ENCODE measurements around the gene NLRP3. TPM values are rescaled to one million over a fixed set of nuclear protein-coding genes. Genes with fewer than 3 reads are reported as not detected.
A peak's percentile ranks its signal among the peaks of the same experiment; 100 is the strongest.

The NLRP3 gene
- total and polyA plus RNA-seq, 10 of the 15 experiments (the other 5 are each of a cell fraction or from before 2014, with no cell fraction given): 1.8 to 10.4 (median 5.0) TPM

DNA sequence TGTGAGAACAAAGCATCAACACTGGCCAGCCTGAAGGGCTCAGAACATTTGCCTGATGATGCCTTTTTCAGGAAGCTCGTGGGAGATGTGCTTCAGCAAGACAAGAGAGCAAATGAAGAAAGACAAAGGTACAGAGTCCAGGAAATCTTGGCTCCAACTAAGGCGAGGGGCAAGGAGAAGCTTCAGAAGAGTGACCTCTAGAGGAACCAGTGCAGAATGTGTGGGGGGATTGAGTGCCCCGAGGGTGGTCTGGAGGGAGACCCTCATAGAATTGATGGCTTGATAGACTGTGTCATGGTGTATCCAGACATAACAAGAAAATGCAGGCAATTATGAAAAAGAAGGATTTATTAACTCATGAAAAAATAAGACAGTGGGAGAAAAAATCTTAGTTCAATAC is 15.3 kb upstream of the NLRP3 start (continued):
- TF ChIP-seq RB1 (IDR thresholded peaks at IDR 0.05; ENCODE audit: borderline replicate concordance): no peak
- TF ChIP-seq SMAD1 (IDR thresholded peaks at IDR 0.05; ENCODE audit: low read depth, partially characterized antibody): no peak
- TF ChIP-seq EGR1 (IDR thresholded peaks at IDR 0.05; ENCODE audit: borderline replicate concordance in 1 of 2, low read depth in 2 of 2, low read length in 2 of 2): no peak
- TF ChIP-seq NFXL1 (IDR thresholded peaks at IDR 0.05; ENCODE audit: borderline replicate concordance): no peak
- TF ChIP-seq BRCA1 (IDR thresholded peaks at IDR 0.05; ENCODE audit: low read depth, low read length): no peak
- TF ChIP-seq CHD4 (IDR thresholded peaks at IDR 0.05): no peak
- TF ChIP-seq, protein P1, sequence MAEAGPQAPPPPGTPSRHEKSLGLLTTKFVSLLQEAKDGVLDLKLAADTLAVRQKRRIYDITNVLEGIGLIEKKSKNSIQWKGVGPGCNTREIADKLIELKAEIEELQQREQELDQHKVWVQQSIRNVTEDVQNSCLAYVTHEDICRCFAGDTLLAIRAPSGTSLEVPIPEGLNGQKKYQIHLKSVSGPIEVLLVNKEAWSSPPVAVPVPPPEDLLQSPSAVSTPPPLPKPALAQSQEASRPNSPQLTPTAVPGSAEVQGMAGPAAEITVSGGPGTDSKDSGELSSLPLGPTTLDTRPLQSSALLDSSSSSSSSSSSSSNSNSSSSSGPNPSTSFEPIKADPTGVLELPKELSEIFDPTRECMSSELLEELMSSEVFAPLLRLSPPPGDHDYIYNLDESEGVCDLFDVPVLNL (IDR thresholded peaks at IDR 0.05; ENCODE audit: low read depth, low read length): no peak

DNA sequence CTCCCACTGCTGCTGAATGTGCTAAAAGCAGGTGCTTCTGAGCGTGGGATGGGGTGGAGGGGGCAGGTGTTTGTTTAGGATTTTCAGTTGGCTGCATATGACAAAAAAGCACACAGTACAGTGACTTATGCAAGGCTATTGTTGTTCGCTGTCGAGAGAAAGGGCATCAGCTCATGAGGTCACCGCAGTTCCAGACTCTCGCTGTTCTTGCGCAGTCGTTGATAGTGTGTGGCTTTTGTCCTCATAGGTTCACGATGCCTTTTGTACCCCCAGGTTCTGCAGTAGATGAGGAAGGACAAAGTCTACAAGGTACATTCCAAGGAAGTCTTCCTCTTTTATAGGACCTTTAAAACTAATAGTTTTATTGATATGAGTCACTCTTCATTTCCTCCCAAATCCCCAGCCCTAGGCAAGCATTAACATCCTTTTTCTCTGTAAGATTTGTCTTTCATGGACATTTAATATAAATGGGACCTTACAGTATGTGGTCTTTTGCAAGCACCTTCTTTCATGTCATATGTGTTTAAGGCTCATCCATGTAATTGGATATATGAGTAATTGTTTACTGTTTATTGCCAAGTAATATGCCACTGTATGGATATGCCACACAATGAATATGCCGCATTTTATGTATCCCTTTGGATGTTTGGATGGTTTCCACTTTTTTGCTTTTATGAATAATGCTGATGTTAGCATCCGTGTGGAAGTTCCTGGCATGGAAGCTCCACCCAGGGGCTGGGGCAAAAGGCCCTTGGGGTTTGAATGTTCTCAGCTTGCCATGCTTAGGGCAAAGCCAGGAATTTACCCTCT is 14.5 kb upstream of the NLRP3 start:
- Histone ChIP-seq H3K79me2 (ENCODE audit: control insufficient read depth, insufficient read depth, low read length) (no peaks in the 10 kb centered on the region), H3K4me1 (ENCODE audit: control insufficient read depth, insufficient read depth, low read length) (no peaks in the 10 kb centered on the region), H3K27me3 (replicated peaks in 1 of 2; ENCODE audit: control insufficient read depth in 2 of 2, insufficient read depth in 2 of 2, low read length in 1 of 2) (no peaks in the 10 kb centered on the region), H3K9ac (ENCODE audit: control insufficient read depth, insufficient read depth, low read length) (no peak overlapping the region), H3K27ac (ENCODE audit: control insufficient read depth, insufficient read depth) (no peak overlapping the region), H4K20me1 (ENCODE audit: control insufficient read depth, insufficient read depth) (no peaks in the 10 kb centered on the region), H3K4me2 (ENCODE audit: control insufficient read depth, insufficient read depth) (no peak overlapping the region), H3K9me3 (replicated peaks; ENCODE audit: control insufficient read depth, insufficient read depth, low read length) (no peaks in the 10 kb centered on the region; the same call in 2 of the 3 replicates), H3K4me3 (no peak overlapping the region), H3K36me3 (ENCODE audit: control insufficient read depth in 2 of 2, insufficient read depth in 2 of 2, low read length in 1 of 2) (no peaks in the 10 kb centered on the region), H2AFZ (ENCODE audit: control insufficient read depth, low read depth, low read length) (no peak overlapping the region)
- POLR2A ChIA-PET: interaction anchor here (1.0 to 1.1 kb wide), 2 partner anchors 20 to 37 kb away, joined by 3 to 5 read pairs; no protein-coding TSS in a partner anchor
- in situ Hi-C loops (cut with MboI) (no loop called here), intact Hi-C loops (cut with micrococcal nuclease; ENCODE audit: unreplicated experiment) (no loop called here)
- peak; percentile 49 for ATAC-seq
- FAIRE-seq: no peak
- WGBS (ENCODE audit: insufficient coverage, insufficient replicate concordance, low lambda C conversion rate, missing lambda C conversion rate): 71% methylated on average over 10 of the region's 10 CpGs
- BruUV-seq (replicated peaks): no TSS peak
- SMC1A ChIA-PET (ENCODE audit: uncharacterized antibody, unreplicated experiment): interaction anchor here (0.8 to 2.0 kb wide), 10 partner anchors 8 to 189 kb away, joined by 3 to 12 read pairs (median 5); no protein-coding TSS in a partner anchor
- DNase-seq (ENCODE audit: low read depth, low spot score): no peak
- RAD21 ChIA-PET (ENCODE audit: unreplicated experiment): interaction anchor here (3.4 kb wide), 1 partner anchor 11 kb away, joined by 24 read pairs; no protein-coding TSS in a partner anchor
- CTCF ChIA-PET: interaction anchor here (1.0 to 3.0 kb wide), 5 partner anchors 8 to 83 kb away, joined by 3 to 18 read pairs (median 5); no protein-coding TSS in a partner anchor
- TF ChIP-seq, protein P2, sequence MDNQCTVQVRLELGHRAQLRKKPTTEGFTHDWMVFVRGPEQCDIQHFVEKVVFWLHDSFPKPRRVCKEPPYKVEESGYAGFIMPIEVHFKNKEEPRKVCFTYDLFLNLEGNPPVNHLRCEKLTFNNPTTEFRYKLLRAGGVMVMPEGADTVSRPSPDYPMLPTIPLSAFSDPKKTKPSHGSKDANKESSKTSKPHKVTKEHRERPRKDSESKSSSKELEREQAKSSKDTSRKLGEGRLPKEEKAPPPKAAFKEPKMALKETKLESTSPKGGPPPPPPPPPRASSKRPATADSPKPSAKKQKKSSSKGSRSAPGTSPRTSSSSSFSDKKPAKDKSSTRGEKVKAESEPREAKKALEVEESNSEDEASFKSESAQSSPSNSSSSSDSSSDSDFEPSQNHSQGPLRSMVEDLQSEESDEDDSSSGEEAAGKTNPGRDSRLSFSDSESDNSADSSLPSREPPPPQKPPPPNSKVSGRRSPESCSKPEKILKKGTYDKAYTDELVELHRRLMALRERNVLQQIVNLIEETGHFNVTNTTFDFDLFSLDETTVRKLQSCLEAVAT (IDR thresholded peaks at IDR 0.05): peak; percentile 80
- peak in 1 of 2 experiments; percentile 29; a peak in 1 of 4 replicates for TF ChIP-seq EP300 (IDR thresholded peaks at IDR 0.05; ENCODE audit: borderline replicate concordance in 1 of 2, control insufficient read depth in 1 of 2, low read depth in 2 of 2, low read length in 2 of 2)
- TF ChIP-seq RFX5 (IDR thresholded peaks at IDR 0.05; ENCODE audit: low read depth, low read length): no peak
- TF ChIP-seq RUNX3 (IDR thresholded peaks at IDR 0.05; ENCODE audit: low read length): no peak
- TF ChIP-seq, protein P3, sequence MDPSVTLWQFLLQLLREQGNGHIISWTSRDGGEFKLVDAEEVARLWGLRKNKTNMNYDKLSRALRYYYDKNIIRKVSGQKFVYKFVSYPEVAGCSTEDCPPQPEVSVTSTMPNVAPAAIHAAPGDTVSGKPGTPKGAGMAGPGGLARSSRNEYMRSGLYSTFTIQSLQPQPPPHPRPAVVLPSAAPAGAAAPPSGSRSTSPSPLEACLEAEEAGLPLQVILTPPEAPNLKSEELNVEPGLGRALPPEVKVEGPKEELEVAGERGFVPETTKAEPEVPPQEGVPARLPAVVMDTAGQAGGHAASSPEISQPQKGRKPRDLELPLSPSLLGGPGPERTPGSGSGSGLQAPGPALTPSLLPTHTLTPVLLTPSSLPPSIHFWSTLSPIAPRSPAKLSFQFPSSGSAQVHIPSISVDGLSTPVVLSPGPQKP (IDR thresholded peaks at IDR 0.05; ENCODE audit: low read depth, low read length): no peak
- no peak for TF ChIP-seq CBX3 (IDR thresholded peaks at IDR 0.05; ENCODE audit: borderline replicate concordance, low read depth)
- no peak for TF ChIP-seq CREM (IDR thresholded peaks at IDR 0.05; ENCODE audit: low read depth)
- TF ChIP-seq NFYB (IDR thresholded peaks at IDR 0.05; ENCODE audit: insufficient read depth, low read depth, low read length): no peak
- TF ChIP-seq ZNF274 (IDR thresholded peaks at IDR 0.05; ENCODE audit: insufficient read depth, insufficient read length): no peak
- peak; percentile 24 to 26; a peak in 1 of 4 replicates for TF ChIP-seq IKZF2 (IDR thresholded peaks at IDR 0.05)
- TF ChIP-seq HCFC1 (IDR thresholded peaks at IDR 0.05; ENCODE audit: low read length): no peak
- no peak for TF ChIP-seq ZNF24 (IDR thresholded peaks at IDR 0.05)
